SU-DHL-6 (cell line): Measurements from ENCODE around the gene TREM2.

Experiments used
- EZH2phosphoT487 ChIP-seq: fragments of 200-600 bp; sonication (generic), shearing (Covaris generic); conservative IDR thresholded peaks from 2 replicates; pipeline ENCODE4 v1.6.1; 2018; ENCODE audit warnings: mild to moderate bottlenecking, antibody characterized with exemption, low read length, moderate library complexity, mixed read lengths
- TF ChIP-seq, protein P1 (sequence below): fragments of 200-600 bp; sonication (generic); IDR thresholded peaks from one replicate; pipeline ENCODE4 v1.5.1; 2017; ENCODE audit warnings: antibody characterized with exemption, mild to moderate bottlenecking, low read length, moderate library complexity; ENCODE audit not compliant: insufficient read depth, poor library complexity, severe bottlenecking

DNA sequence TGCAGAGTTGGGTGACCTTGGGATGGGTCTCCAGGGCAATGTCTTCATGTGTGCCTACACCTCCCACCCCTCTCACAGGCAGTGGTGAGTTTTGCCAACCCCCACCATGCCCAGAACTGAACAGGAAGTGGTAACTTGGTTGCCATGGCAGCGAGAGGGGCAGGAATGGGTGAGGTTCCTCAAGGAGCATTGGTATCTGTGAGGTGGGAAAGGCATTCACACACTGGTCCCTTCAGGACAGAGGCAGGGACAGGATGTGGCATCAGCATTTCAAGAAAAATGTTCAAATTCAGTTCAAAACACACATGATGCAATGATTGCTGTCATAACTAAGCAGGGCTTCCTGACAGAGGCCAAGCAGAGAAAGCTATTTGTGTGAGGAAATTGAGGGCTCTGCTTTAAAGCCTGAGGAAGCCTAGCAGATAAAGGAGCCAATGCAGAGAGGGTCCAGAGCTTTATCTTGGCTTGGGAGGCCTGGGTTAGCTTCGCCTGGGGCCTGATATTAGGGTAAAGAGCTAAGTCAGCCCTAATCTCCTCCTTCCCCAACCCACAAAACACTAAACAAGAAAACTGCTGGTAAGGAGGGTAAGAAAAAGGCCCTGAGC lies 37.5 kb upstream of the TREM2 start:
- TF ChIP-seq, protein P1, sequence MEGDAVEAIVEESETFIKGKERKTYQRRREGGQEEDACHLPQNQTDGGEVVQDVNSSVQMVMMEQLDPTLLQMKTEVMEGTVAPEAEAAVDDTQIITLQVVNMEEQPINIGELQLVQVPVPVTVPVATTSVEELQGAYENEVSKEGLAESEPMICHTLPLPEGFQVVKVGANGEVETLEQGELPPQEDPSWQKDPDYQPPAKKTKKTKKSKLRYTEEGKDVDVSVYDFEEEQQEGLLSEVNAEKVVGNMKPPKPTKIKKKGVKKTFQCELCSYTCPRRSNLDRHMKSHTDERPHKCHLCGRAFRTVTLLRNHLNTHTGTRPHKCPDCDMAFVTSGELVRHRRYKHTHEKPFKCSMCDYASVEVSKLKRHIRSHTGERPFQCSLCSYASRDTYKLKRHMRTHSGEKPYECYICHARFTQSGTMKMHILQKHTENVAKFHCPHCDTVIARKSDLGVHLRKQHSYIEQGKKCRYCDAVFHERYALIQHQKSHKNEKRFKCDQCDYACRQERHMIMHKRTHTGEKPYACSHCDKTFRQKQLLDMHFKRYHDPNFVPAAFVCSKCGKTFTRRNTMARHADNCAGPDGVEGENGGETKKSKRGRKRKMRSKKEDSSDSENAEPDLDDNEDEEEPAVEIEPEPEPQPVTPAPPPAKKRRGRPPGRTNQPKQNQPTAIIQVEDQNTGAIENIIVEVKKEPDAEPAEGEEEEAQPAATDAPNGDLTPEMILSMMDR = no peak
- TF ChIP-seq EZH2phosphoT487 = no peak
